ENCODE results near the gene THOC1. TPM values are rescaled to one million over a fixed set of nuclear protein-coding genes. Genes with fewer than 3 reads are reported as not detected.

The THOC1 gene
- total and polyA plus RNA-seq, 9 donors: 19.3 to 46.0 (median 35.6) TPM

DNA sequence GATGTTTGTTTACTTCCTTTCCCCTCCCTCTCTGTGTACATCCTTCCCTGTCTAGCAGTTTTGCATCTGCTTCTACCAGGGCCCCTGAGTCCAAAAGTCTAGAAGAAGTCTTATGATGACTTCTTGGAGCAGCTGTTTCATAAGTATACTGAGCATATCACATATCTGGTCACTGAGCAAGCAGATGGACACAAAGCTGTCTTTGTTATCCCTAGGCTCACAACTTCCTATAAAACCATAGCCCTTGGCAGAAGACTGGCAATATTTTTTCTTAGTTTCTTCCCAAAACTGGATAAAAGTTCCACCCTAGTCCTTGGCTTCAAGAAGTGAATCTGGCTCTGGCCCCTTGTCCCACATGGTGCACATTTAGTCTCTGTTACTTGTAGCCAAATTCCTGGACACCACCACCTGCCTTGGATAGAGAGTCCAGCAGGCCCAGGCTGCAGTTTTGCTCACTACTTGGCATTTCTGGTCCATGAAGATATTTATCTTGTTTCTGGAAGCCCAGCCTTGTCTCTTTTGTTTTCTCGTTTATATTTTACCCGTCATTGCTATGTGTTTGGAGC lies 22.5 kb downstream of the THOC1 start:
- no peak for TF ChIP-seq POLR2A (IDR thresholded peaks at IDR 0.05)
- Histone ChIP-seq H3K4me1 (ENCODE audit: insufficient read depth) (no peaks in the 10 kb centered on the region), H3K36me3 (no peaks in the 10 kb centered on the region), H3K9me3 (no peaks in the 10 kb centered on the region), H3K4me3 (no peak overlapping the region), H3K27ac (no peak overlapping the region), H3K27me3 (no peaks in the 10 kb centered on the region)
- intact Hi-C loops (cut with DNase I): no loop called here
- DNase-seq: no peak
- WGBS, 3 donors: 93 to 96% (median 95%) methylated on average over 2 of the region's 2 CpGs

DNA sequence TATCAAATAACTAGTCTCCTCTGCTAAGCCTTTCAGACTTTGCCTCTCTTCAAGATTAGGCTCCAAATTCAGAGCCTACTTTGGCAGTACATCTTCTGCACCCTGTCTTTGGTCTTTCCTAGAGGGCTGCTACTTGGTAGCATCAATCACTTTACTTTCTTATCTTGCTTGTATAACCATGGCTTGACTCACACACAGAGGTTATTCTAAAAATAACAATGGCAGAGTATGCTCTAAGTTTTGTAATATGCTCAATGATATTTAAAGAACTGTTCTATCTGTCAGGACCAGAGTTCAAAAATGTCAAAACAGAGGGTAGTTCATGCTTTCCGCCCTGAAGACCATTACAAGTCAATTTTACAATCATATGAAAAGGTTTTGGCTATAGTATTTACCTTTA lies 27.7 kb downstream of the THOC1 start:
- no peak for DNase-seq
- Histone ChIP-seq H3K4me1 (ENCODE audit: insufficient read depth) (no peaks in the 10 kb centered on the region), H3K9me3 (no peaks in the 10 kb centered on the region), H3K4me3 (no peak overlapping the region), H3K27me3 (no peaks in the 10 kb centered on the region), H3K27ac (no peak overlapping the region), H3K36me3 (no peaks in the 10 kb centered on the region)
- TF ChIP-seq POLR2A (IDR thresholded peaks at IDR 0.05) (no peak), EP300 (IDR thresholded peaks at IDR 0.05) (no peak)
- TF ChIP-seq, protein P1, sequence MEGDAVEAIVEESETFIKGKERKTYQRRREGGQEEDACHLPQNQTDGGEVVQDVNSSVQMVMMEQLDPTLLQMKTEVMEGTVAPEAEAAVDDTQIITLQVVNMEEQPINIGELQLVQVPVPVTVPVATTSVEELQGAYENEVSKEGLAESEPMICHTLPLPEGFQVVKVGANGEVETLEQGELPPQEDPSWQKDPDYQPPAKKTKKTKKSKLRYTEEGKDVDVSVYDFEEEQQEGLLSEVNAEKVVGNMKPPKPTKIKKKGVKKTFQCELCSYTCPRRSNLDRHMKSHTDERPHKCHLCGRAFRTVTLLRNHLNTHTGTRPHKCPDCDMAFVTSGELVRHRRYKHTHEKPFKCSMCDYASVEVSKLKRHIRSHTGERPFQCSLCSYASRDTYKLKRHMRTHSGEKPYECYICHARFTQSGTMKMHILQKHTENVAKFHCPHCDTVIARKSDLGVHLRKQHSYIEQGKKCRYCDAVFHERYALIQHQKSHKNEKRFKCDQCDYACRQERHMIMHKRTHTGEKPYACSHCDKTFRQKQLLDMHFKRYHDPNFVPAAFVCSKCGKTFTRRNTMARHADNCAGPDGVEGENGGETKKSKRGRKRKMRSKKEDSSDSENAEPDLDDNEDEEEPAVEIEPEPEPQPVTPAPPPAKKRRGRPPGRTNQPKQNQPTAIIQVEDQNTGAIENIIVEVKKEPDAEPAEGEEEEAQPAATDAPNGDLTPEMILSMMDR (IDR thresholded peaks at IDR 0.05): no peak
- WGBS, 3 donors: 81 to 94% (median 88%) methylated on average over 1 of the region's 1 CpG
- intact Hi-C loops (cut with DNase I): no loop called here

DNA sequence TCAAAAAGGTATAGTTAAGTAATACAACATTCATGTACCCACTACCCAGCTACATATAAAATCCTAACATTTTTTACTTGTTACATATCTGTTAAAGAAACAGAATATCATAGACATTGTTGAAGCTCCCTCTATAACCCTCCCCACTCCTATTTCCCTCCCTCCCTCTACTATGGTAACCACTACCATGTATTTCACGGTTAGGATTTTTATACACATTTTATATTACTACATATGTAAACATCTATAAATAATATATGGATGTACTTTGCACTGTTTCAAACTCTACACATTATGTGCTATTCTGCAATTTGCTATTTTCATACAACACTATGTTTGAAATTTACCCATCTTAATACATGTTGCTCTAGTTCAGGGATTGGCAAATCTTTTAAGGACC lies 36.3 kb downstream of the THOC1 start:
- Histone ChIP-seq H3K4me1 (ENCODE audit: insufficient read depth) (no peaks in the 10 kb centered on the region), H3K9me3 (no peaks in the 10 kb centered on the region), H3K27ac (no peak overlapping the region), H3K4me3 (no peak overlapping the region), H3K36me3 (no peaks in the 10 kb centered on the region), H3K27me3 (no peaks in the 10 kb centered on the region)
- intact Hi-C loops (cut with DNase I): no loop called here
- no peak for TF ChIP-seq POLR2A (IDR thresholded peaks at IDR 0.05)
- TF ChIP-seq, protein P1 (IDR thresholded peaks at IDR 0.05): no peak
- no peak for TF ChIP-seq EP300 (IDR thresholded peaks at IDR 0.05)
- DNase-seq: no peak
- WGBS, 3 donors: 87 to 96% (median 90%) methylated on average over 1 of the region's 1 CpG

DNA sequence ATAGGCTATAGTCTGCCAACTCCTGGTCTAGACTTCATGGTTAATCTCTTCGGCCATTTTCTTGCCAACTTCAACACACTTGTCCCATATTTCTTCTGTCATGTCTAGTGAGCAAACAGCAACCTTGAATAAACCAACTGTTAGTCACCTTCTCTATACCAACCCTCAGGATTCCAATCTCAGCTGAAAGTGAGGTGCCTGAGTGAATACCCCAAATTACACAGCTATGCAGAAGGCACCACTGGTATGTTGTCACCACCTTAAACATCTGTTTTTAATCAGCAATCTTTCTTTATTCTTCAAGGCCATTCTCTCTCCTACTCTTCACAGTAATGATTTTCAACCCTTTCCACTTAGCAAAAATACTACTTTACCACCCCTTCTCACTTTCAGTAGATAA lies 39.3 kb downstream of the THOC1 start:
- 92 to 100% (median 96%) methylated on average over 1 of the region's 1 CpG for WGBS, 3 donors
- TF ChIP-seq, protein P1 (IDR thresholded peaks at IDR 0.05): no peak
- TF ChIP-seq POLR2A (IDR thresholded peaks at IDR 0.05) (no peak), EP300 (IDR thresholded peaks at IDR 0.05) (no peak)

DNA sequence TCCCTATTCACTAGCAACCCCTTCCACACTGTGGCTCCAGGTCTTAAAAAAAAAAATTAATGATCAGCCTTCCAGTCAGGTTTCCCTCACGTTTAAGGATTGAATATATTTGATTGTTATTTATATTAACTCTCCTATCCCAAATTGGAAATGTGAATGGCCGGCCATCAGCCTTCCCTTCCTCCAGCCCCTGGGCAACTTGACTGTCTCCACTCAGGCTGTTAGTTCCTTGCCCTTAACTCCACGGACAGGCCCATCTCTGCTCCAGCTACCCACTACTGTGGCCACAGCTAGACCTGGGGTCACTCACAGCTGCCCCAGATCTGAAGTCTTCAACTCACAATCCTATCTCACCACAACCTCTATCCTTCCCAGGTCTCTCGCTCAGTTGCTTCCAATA lies 39.9 kb downstream of the THOC1 start:
- intact Hi-C loops (cut with DNase I): no loop called here
- Histone ChIP-seq H3K27ac (no peak overlapping the region), H3K4me1 (ENCODE audit: insufficient read depth) (no peaks in the 10 kb centered on the region), H3K4me3 (no peak overlapping the region), H3K9me3 (no peaks in the 10 kb centered on the region), H3K36me3 (no peaks in the 10 kb centered on the region), H3K27me3 (no peaks in the 10 kb centered on the region)
- DNase-seq: no peak
- TF ChIP-seq, protein P1 (IDR thresholded peaks at IDR 0.05): no peak
- TF ChIP-seq POLR2A (IDR thresholded peaks at IDR 0.05) (no peak), EP300 (IDR thresholded peaks at IDR 0.05) (no peak)
- 85 to 92% (median 85%) methylated on average over 4 of the region's 4 CpGs for WGBS, 3 donors

More for the DNA sequence above, 39.3 kb downstream of the THOC1 start:
- no peak for DNase-seq
- no peaks in the 10 kb centered on the region for H3K36me3 ChIP-seq
- no peaks in the 10 kb centered on the region for H3K4me1 ChIP-seq (ENCODE audit: insufficient read depth)
- no peak overlapping the region for H3K4me3 ChIP-seq
- intact Hi-C loops (cut with DNase I): no loop called here
- no peaks in the 10 kb centered on the region for H3K27me3 ChIP-seq
- H3K9me3 ChIP-seq: no peaks in the 10 kb centered on the region
- no peak overlapping the region for H3K27ac ChIP-seq
